Stimulated activated memory B cell treated with anti-CD40 and anti-IgM and Interleukin-4, amounts not matched to agents 10 μg/mL and 1 μg/mL and 100 μg/mL, for 72 hours (primary cell): ENCODE measurements around the gene ELL.

Experiments
- ATAC-seq: fragments of 150-1000 bp; cut with Tn5 transposase; 2 replicates; pipeline ENCODE4 v1.10.0; 2021
- H3K27ac Mint-ChIP-seq: one replicate; pipeline ENCODE4 v1.8.0; 2022; ENCODE audit warnings: mild to moderate bottlenecking, mixed read lengths
- H3K27me3 Mint-ChIP-seq: one replicate; pipeline ENCODE4 v1.8.0; 2022; ENCODE audit warnings: mixed read lengths
- H3K36me3 Mint-ChIP-seq: one replicate; pipeline ENCODE4 v1.8.0; 2022; ENCODE audit warnings: mixed read lengths
- H3K4me1 Mint-ChIP-seq: one replicate; pipeline ENCODE4 v1.8.0; 2022; ENCODE audit warnings: mixed read lengths
- H3K4me3 Mint-ChIP-seq: one replicate; pipeline ENCODE4 v1.8.0; 2022; ENCODE audit warnings: mild to moderate bottlenecking, moderate library complexity, mixed read lengths
- H3K9me3 Mint-ChIP-seq: one replicate; pipeline ENCODE4 v1.8.0; 2022; ENCODE audit warnings: mixed read lengths

Gene ELL

DNA sequence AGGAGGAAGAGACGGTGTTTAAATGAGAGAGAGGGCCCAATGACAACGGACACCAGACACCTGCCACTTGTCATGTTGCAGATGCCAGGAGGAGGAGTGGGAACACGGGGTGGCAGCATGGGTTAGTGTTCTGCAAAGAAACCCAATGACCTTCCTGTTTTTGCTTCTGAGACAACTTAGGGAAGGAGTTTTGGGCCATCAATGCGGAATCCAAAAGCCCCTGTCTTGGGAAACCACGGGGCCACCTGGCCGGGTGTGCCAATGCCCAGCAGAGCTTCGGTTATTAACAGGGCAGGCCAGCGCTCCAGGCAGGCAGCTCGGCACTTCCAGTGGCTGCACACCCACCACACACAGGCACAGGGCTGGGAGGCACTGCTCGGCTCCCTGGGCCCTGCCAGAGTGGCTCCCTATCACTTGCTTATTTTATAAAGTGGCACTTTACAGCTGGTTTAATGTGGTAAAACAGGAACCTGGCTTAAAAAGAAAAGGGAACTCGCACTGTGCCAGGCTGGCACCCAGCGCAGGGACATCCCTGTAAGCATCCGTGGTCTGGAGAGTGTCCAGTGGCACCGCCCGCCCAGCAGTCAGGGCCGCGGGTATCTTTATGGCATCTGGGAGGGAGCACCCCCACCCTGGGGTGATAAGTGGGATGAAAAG, 19.1 kb downstream of the ELL start:
- Mint-ChIP-seq H3K36me3 (peaks cover 13% of the 10 kb centered on the region), H3K4me1 (peaks cover 92% of the 10 kb centered on the region), H3K4me3 (peak overlapping the region; percentile 3), H3K27ac (peak overlapping the region; percentile 26), H3K27me3 (no peaks in the 10 kb centered on the region), H3K9me3 (no peaks in the 10 kb centered on the region)
- peak; percentile 22 for ATAC-seq

DNA sequence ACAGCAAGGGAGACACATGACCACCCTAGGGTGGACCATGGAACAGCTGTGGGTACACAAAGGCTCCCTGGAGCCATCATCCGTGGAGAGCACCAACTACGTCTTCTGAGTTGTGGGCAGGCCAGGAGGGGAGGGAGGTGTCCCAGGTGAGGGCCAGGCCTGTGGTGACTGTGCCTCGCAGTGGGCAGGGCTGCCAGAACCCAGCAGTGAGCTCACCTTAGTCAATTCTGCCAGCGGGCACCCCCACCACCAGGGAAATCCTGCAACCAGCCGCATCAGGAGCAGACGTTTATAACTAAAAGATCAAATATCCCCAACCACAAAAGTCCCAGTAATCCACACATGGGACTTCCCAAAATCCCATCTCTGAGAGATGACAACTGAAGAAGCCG, 19.6 kb downstream of the ELL start:
- Mint-ChIP-seq H3K27ac (peak overlapping the region; percentile 26), H3K4me1 (peaks cover 89% of the 10 kb centered on the region), H3K27me3 (no peaks in the 10 kb centered on the region), H3K36me3 (peaks cover 7% of the 10 kb centered on the region), H3K9me3 (no peaks in the 10 kb centered on the region), H3K4me3 (no peak overlapping the region)
- ATAC-seq = no peak

DNA sequence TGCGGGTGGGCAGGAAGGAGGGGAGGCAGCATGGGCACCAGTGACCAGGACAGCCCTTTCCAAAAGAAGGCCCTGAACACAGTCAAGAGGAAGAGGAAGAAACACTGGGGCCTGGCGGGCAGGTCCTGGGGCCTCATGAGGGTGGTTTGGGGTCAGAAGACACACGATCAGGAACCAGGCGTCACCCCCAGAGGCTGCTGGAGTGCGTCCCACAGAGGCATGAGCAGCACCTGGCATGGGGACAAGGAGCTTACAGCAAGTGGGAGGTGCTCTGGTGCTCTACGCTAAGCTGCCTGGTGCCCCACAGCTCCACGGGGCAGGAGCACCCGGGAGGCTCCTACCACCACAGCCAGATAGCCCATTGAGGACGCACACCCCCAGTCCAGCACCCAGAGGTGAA, 20.0 kb downstream of the ELL start:
- Mint-ChIP-seq H3K27ac (peak overlapping the region; percentile 26), H3K9me3 (no peaks in the 10 kb centered on the region), H3K4me1 (peaks cover 89% of the 10 kb centered on the region), H3K27me3 (no peaks in the 10 kb centered on the region), H3K4me3 (no peak overlapping the region), H3K36me3 (peaks cover 7% of the 10 kb centered on the region)
- ATAC-seq = no peak

DNA sequence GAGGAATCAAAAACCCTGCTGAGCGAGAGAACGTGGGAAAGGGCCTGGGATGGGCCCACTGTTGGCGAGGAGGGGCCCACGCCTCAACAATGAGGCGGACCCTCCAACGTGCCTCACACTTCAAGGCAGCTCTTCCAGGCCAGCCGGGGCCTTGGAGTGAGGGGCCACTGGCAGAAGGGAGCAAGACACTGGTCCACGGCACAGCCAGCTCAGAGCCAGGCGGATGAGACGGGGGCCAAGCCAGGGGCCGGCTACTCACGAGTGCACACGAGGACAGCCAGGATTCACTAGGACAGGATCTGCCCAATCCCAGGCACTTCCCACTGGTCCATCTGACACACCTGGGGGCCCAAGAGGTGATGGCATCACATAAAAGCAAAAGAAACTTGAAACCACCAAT, 20.5 kb downstream of the ELL start:
- H3K27me3 Mint-ChIP-seq = no peaks in the 10 kb centered on the region
- no peaks in the 10 kb centered on the region for H3K9me3 Mint-ChIP-seq
- H3K36me3 Mint-ChIP-seq = peaks cover 7% of the 10 kb centered on the region
- peak overlapping the region; percentile 26 for H3K27ac Mint-ChIP-seq
- H3K4me1 Mint-ChIP-seq = peaks cover 89% of the 10 kb centered on the region
- ATAC-seq = no peak
- H3K4me3 Mint-ChIP-seq = no peak overlapping the region

DNA sequence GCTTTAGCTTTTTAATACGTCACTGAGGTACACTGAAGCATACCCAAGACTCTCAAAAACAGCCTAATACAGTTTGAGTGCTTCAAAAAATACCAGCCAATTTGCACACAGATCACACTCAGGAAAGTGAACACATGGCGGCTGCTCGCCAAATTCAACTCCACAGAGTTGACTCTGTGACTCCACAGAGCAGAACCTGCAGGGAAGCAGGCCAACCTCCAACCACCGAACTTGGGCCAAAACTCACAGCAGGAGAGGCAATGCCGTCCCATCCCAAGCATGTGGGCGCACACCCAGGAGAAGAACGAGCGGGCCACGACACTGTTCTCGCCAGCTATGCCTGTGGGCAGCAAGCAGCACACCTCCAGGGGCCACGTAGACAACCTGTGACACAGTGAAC, 21.1 kb downstream of the ELL start:
- Mint-ChIP-seq H3K9me3 (no peaks in the 10 kb centered on the region), H3K36me3 (peaks cover 7% of the 10 kb centered on the region), H3K4me3 (no peak overlapping the region), H3K27me3 (no peaks in the 10 kb centered on the region), H3K27ac (peak overlapping the region; percentile 26), H3K4me1 (peaks cover 89% of the 10 kb centered on the region)
- ATAC-seq = no peak

GRCh38 chr19:18500376-18500775, 21.5 kb downstream of the ELL start:
- H3K4me3 Mint-ChIP-seq = no peak overlapping the region

DNA sequence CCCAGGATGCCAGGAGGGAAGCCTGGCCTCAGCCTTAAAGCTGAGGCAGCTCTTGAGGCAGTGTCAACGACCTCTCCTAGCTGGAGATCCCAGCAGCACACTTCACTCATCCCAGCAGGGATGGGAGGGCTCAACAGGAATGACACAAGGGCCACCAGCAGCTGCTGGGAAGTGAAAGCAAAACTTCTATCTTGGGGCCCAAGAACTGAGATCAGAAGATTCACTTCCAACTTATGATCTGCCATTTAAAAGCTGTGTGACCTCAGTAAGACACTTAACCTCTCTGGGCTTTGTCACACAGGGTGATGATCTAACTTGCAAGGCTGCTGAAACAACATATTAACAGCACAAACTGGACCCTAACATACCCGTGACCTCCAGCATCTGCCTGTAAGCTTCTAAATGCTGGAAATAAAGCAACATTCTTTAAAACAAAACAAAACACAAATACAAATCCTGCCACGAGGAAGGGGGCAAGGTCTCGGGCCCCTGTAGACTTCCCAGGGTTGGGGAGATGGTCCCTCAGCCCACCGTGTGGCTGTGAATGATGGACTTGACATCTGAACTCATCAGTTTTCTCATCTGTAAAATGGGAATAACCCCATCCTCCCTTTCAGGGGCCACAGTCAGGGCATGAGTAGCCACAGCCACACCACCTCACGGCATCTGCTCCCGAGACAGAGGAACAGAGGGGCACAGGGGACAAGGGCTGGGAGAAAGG, 22.7 kb downstream of the ELL start:
- H3K36me3 Mint-ChIP-seq = peaks cover 7% of the 10 kb centered on the region
- no peak overlapping the region for H3K27ac Mint-ChIP-seq
- H3K4me1 Mint-ChIP-seq = peaks cover 87% of the 10 kb centered on the region
- ATAC-seq = no peak
- no peaks in the 10 kb centered on the region for H3K27me3 Mint-ChIP-seq
- H3K9me3 Mint-ChIP-seq = no peaks in the 10 kb centered on the region
- H3K4me3 Mint-ChIP-seq = no peak overlapping the region

More at GRCh38 chr19:18500376-18500775, 21.5 kb downstream of the ELL start:
- Mint-ChIP-seq H3K4me1 (peaks cover 89% of the 10 kb centered on the region), H3K27me3 (no peaks in the 10 kb centered on the region), H3K9me3 (no peaks in the 10 kb centered on the region), H3K27ac (no peak overlapping the region), H3K36me3 (peaks cover 7% of the 10 kb centered on the region)
- ATAC-seq = no peak

- Mint-ChIP-seq H3K9me3 (no peaks in the 10 kb centered on the region), H3K36me3 (peaks cover 10% of the 10 kb centered on the region), H3K27ac (no peak overlapping the region), H3K4me1 (peaks cover 72% of the 10 kb centered on the region), H3K4me3 (no peak overlapping the region), H3K27me3 (no peaks in the 10 kb centered on the region)
- no peak for ATAC-seq
These were observed 25.0 kb downstream of the ELL start for GRCh38 chr19:18496980-18497256.

DNA sequence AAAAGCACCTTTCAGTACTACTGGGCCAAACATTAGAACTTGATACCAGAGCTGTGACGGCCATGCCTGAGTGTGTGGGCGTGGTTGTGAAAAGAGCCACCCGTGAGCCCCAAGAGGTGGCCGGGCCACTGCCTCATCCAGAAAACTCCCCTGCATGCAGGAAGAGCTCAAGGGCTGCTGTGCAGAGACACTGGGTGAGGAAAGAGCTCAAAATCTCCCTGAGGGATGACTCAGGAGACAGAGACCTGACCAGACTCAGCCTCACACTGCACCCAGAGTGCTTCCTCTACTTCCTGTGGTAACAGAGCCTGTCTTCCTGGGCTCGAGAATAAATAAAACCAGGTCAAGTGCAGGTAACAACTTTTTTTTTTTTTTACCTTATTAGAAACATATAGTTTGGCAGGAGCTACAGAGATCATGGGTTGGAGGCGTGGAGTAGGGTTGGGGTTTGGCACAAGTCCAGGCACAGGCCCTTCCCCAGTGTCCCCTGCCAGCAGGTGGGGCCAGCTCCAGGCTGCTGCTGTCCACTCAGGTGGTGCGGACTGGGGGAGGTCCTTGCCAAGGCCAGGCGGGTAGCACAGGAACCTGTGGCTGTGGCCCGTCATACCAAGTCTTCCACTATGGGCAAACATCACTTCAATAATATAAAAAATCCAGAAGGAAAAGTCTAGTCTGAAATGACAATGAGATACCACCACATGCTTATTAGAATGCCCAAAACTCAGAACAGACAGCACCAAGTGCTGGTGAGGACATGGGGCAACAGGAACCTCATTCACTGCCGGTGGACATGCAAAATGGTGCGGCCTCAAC, 25.5 kb downstream of the ELL start:
- peaks cover 70% of the 10 kb centered on the region for H3K4me1 Mint-ChIP-seq
- no peak overlapping the region for H3K4me3 Mint-ChIP-seq
- H3K36me3 Mint-ChIP-seq = peaks cover 11% of the 10 kb centered on the region
- no peaks in the 10 kb centered on the region for H3K9me3 Mint-ChIP-seq
- ATAC-seq = peak; percentile 78
- H3K27me3 Mint-ChIP-seq = no peaks in the 10 kb centered on the region
- peak overlapping the region; percentile 11 for H3K27ac Mint-ChIP-seq

DNA sequence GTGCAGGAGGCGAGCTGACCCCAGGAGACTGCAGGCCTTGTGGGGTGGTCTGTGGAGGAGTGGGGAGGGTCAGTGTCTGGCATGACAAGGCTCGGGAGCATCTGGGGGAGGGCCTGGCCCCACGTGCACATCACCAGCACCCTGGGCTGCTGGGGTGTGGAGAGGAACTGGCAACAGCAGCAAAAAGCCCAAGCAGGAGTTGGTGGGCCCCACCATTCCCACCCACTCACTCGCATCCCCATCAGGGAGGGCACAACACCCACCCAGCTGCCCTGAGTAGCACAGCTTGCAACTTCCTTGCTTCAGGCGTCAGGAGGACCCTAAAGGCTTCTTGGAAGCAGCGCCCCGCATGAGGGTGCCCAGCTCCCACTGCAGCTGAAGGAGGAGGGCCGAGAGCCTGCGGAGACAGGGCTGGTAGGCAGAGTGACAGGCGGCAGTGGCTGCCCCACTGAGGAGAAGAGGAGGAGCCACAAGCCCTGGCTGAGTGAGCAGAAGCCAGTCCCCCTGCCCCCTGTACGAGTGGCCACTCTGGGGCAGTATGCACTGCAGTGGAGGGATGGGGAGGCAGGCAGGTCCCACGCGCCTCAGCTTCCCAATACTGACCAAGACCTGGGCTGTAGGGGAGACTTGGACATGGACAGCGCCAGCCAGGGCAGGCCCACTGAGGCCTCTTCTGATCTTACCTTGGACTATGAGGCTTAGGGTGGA, 26.5 kb downstream of the ELL start:
- no peak for ATAC-seq

GRCh38 chr19:18494267-18494607, 27.6 kb downstream of the ELL start:
- Mint-ChIP-seq H3K9me3 (no peaks in the 10 kb centered on the region), H3K4me1 (peaks cover 65% of the 10 kb centered on the region), H3K27me3 (no peaks in the 10 kb centered on the region), H3K27ac (no peak overlapping the region), H3K36me3 (peaks cover 6% of the 10 kb centered on the region), H3K4me3 (no peak overlapping the region)
- ATAC-seq = no peak

More for the DNA sequence above, 26.5 kb downstream of the ELL start:
- peaks cover 65% of the 10 kb centered on the region for H3K4me1 Mint-ChIP-seq
- H3K4me3 Mint-ChIP-seq = no peak overlapping the region
- peak overlapping the region; percentile 11 for H3K27ac Mint-ChIP-seq
- H3K9me3 Mint-ChIP-seq = no peaks in the 10 kb centered on the region
- peaks cover 6% of the 10 kb centered on the region for H3K36me3 Mint-ChIP-seq
- H3K27me3 Mint-ChIP-seq = no peaks in the 10 kb centered on the region

- Mint-ChIP-seq H3K36me3 (peaks cover 6% of the 10 kb centered on the region), H3K4me1 (peaks cover 65% of the 10 kb centered on the region), H3K9me3 (no peaks in the 10 kb centered on the region), H3K27me3 (no peaks in the 10 kb centered on the region), H3K4me3 (no peak overlapping the region), H3K27ac (no peak overlapping the region)
- ATAC-seq = no peak
These were observed 28.2 kb downstream of the ELL start for GRCh38 chr19:18493440-18494266.

DNA sequence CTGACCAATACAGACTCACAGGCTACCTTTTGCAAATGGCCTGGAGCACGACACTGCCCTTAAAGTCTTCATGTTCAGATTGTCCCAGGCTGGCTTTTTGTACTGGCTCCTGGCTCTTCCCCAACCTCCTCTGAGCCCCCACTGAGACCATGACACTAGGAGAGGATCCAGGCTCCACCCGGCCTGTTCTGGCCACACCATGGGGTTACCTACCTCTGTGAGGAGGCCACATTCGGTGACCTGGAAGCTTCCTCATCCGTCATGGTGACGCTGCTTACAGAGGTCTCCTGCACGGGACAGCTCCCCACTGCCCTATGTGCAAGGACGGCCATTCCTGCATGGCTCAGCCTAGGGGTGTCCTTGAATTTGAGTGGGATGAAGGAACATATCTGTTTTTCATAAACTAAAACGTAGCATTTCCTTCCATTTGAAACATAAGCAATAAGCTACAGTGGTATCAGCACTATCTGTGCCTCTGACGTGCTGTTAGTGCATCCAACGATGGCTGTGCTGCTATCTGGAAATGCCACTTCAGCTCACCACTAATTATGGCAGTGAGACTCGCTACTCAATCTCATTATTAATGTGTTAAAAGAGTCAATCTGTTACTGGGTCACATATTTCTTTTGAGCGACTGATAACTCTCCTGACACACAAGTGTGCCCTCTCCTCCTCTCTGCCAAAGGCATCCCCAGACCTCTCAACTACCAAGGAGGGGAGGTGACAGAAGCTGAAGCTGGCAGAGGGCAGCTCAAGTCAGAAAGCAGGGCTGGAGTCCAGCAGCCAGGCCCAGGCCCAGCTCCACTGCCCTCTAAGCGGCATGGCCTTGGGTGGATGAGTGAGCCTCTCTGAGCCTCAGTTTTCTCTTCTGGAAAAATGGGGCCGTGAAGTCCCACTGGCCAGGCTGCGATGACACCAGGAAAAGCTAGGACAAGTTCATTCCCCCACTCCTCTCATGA, 29.6 kb downstream of the ELL start:
- no peaks in the 10 kb centered on the region for H3K27me3 Mint-ChIP-seq
- H3K9me3 Mint-ChIP-seq = no peaks in the 10 kb centered on the region
- no peak overlapping the region for H3K4me3 Mint-ChIP-seq
- H3K36me3 Mint-ChIP-seq = peaks cover 6% of the 10 kb centered on the region
- H3K27ac Mint-ChIP-seq = no peak overlapping the region
- H3K4me1 Mint-ChIP-seq = peaks cover 74% of the 10 kb centered on the region
- no peak for ATAC-seq

DNA sequence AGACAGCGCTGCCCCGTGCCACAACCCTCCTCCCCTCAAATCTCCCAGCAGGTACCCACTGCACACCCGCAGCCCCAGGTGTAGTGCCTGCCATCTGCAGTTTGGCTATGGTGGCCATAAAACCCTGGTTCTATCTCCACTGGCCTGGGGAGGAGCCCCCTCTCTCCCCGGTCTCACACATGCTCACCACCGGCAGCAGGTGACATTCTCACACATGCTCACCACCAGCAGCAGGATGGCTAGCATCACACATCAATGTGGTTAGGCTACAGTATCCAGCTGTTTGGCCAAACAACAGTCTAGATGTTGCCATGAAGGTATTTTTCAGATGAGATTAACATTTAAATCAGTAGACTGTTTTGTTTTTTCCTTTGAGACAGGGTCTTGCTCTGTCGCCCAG, 31.1 kb downstream of the ELL start:
- Mint-ChIP-seq H3K27ac (no peak overlapping the region), H3K36me3 (peaks cover 6% of the 10 kb centered on the region), H3K9me3 (no peaks in the 10 kb centered on the region), H3K4me1 (peaks cover 74% of the 10 kb centered on the region), H3K27me3 (no peaks in the 10 kb centered on the region), H3K4me3 (no peak overlapping the region)
- no peak for ATAC-seq
